IMR-90 (cell line): Measurements from ENCODE around the gene CHGA. TPM values are rescaled to one million over a fixed set of nuclear protein-coding genes. Genes with fewer than 3 reads are reported as not detected.

Source experiments
- ATAC-seq: fragments of 200-7000 bp; cut with Tn5 transposase; 2 replicates; pipeline ENCODE4 v1.9.1; 2020; ENCODE audit warnings: low read depth, mild to moderate bottlenecking, moderate library complexity
- BruUV-seq: library from RNA; stranded (reverse); fragments of 400-500 nt; replicated peaks from 2 replicates; lab custom pipeline; 2021; lab: Mats Ljungman, UMichigan
- CTCF ChIA-PET: fragments of 300-600 bp; formaldehyde crosslinking; extraction: SDS; loops from one replicate; lab custom pipeline; 2021; ENCODE audit warnings: antibody characterized with exemption; lab: Yijun Ruan, JAX
- POLR2A ChIA-PET: fragments of 300-600 bp; sonication (Branson Sonifier 250); formaldehyde crosslinking; loops from one replicate; lab custom pipeline; 2022; ENCODE audit warnings: antibody characterized with exemption; ENCODE audit not compliant: unreplicated experiment; lab: Charles Lee
- DNase-seq: peaks from one replicate; pipeline ENCODE4 v3.0.0; 2013
- H2AFZ ChIP-seq: replicated peaks from 2 replicates; pipeline ENCODE3; 2013; ENCODE audit warnings: low read length, mild to moderate bottlenecking; ENCODE audit not compliant: poor library complexity
- H2AK5ac ChIP-seq: 2 replicates; pipeline ENCODE4 v1.6.1; 2013; ENCODE audit warnings: low read depth, low read length, inconsistent platforms
- H2AK9ac ChIP-seq: replicated peaks from 2 replicates; pipeline ENCODE3; 2013; ENCODE audit warnings: mild to moderate bottlenecking, low read depth, low read length, moderate library complexity; ENCODE audit not compliant: poor library complexity
- H2BK120ac ChIP-seq: 2 replicates; pipeline ENCODE4 v1.6.1; 2013; ENCODE audit warnings: low read depth, low read length, inconsistent platforms
- H2BK15ac ChIP-seq: 3 replicates; pipeline ENCODE4 v1.6.1; 2013; ENCODE audit warnings: low read depth, low read length, inconsistent platforms
- H2BK20ac ChIP-seq: 2 replicates; pipeline ENCODE4 v1.6.1; 2013; ENCODE audit warnings: low read depth, mild to moderate bottlenecking, inconsistent platforms, low read length, moderate library complexity
- H2BK5ac ChIP-seq: 2 replicates; pipeline ENCODE4 v1.6.1; 2013; ENCODE audit warnings: mild to moderate bottlenecking, low read depth, low read length, inconsistent platforms; ENCODE audit not compliant: poor library complexity, severe bottlenecking
- H3K14ac ChIP-seq: replicated peaks from 2 replicates; pipeline ENCODE4 v1.6.1; 2013; ENCODE audit warnings: low read depth, low read length, inconsistent platforms
- H3K18ac ChIP-seq: 2 replicates; pipeline ENCODE4 v1.6.1; 2013; ENCODE audit warnings: low read depth, low read length, control low read depth
- H3K23ac ChIP-seq: 2 replicates; pipeline ENCODE4 v1.6.1; 2013; ENCODE audit warnings: low read depth, low read length, inconsistent platforms
- H3K27ac ChIP-seq: 2 replicates; pipeline ENCODE4 v1.5.1; 2013; ENCODE audit warnings: mild to moderate bottlenecking, control low read depth, low read length; ENCODE audit not compliant: insufficient read depth
- H3K27me3 ChIP-seq: 2 replicates; pipeline ENCODE4 v1.6.1; 2013; ENCODE audit warnings: low read length; ENCODE audit not compliant: control insufficient read depth, insufficient read depth
- H3K36me3 ChIP-seq: 2 replicates; pipeline ENCODE4 v1.6.1; 2013; ENCODE audit warnings: low read length, mixed read lengths; ENCODE audit not compliant: control insufficient read depth, insufficient read depth
- H3K4ac ChIP-seq: 2 replicates; pipeline ENCODE4 v1.6.1; 2013; ENCODE audit warnings: low read depth, low read length, inconsistent platforms
- H3K4me1 ChIP-seq: 2 replicates; pipeline ENCODE4 v1.6.1; 2013; ENCODE audit warnings: low read length, mixed read lengths; ENCODE audit not compliant: control insufficient read depth, insufficient read depth
- H3K4me2 ChIP-seq: 2 replicates; pipeline ENCODE4 v1.6.1; 2013; ENCODE audit warnings: low read depth, mild to moderate bottlenecking, control low read depth, low read length, moderate library complexity
- H3K4me3 ChIP-seq: 2 replicates; pipeline ENCODE4 v1.5.1; 2013; ENCODE audit warnings: low read depth, mild to moderate bottlenecking, control low read depth, low read length, moderate library complexity; ENCODE audit not compliant: insufficient read depth
- H3K56ac ChIP-seq: 2 replicates; pipeline ENCODE4 v1.6.1; 2013; ENCODE audit warnings: low read length, inconsistent platforms; ENCODE audit not compliant: insufficient read depth; ENCODE audit errors: extremely low read depth
- H3K79me1 ChIP-seq, 2 experiments: 2 replicates each; pipeline ENCODE4 v1.6.1; 2013; ENCODE audit warnings: low read length in 2 of 2, inconsistent platforms in 1 of 2, low read depth in 1 of 2
- H3K9ac ChIP-seq: 2 replicates; pipeline ENCODE4 v1.6.1; 2013; ENCODE audit warnings: low read depth, low read length, control low read depth
- H3K9me1 ChIP-seq: 2 replicates; pipeline ENCODE4 v1.6.1; 2013; ENCODE audit warnings: low read length, inconsistent platforms; ENCODE audit not compliant: insufficient read depth
- H3K9me3 ChIP-seq: 2 replicates; pipeline ENCODE4 v1.6.1; 2013; ENCODE audit warnings: low read length; ENCODE audit not compliant: control insufficient read depth, insufficient read depth
- H4K20me1 ChIP-seq: 2 replicates; pipeline ENCODE4 v1.6.1; 2013; ENCODE audit warnings: low read length, inconsistent platforms; ENCODE audit not compliant: insufficient read depth
- H4K5ac ChIP-seq: 2 replicates; pipeline ENCODE4 v1.6.1; 2013; ENCODE audit warnings: mild to moderate bottlenecking, low read depth, low read length, control low read depth
- H4K8ac ChIP-seq, 2 experiments: 2 replicates each; pipeline ENCODE4 v1.6.1; 2013; ENCODE audit warnings: low read depth in 2 of 2, low read length in 2 of 2, control low read depth in 1 of 2, inconsistent platforms in 1 of 2
- H4K91ac ChIP-seq: 2 replicates; pipeline ENCODE4 v1.6.1; 2013; ENCODE audit warnings: low read depth, low read length, inconsistent platforms; ENCODE audit not compliant: insufficient read depth
- MAFK ChIP-seq: IDR thresholded peaks from 2 replicates; pipeline ENCODE4 v1.6.1; 2012; ENCODE audit warnings: low read depth, low read length, improper control_type of control experiment
- MAZ ChIP-seq: IDR thresholded peaks from 2 replicates; pipeline ENCODE4 v1.6.1; 2012; ENCODE audit warnings: low read depth, mild to moderate bottlenecking, low read length, improper control_type of control experiment, moderate library complexity, borderline replicate concordance
- NFE2L2 ChIP-seq: fragments of 150-350 bp; IDR thresholded peaks from 2 replicates; pipeline ENCODE4 v1.6.1; 2016; ENCODE audit warnings: low read depth, mild to moderate bottlenecking, low read length
- POLR2A ChIP-seq: IDR thresholded peaks from 2 replicates; pipeline ENCODE4 v1.6.1; 2012; ENCODE audit warnings: mild to moderate bottlenecking, low read depth, low read length
- WGBS, 2 experiments: methylation state at CpG; one replicate each; pipeline versions ENCODE4 v1.1.5 to v1.1.7; 2013; ENCODE audit warnings: missing lambda C conversion rate in 2 of 2; ENCODE audit not compliant: insufficient read length in 1 of 2; ENCODE audit errors: extremely low coverage in 2 of 2; 5-methylcytosine and 5-hydroxymethylcytosine counted together
- dilution Hi-C: fragments of 300-500 bp; cut with HindIII; formaldehyde crosslinking; loops from one replicate; pipeline ENCODE4 v1.14.3; 2018; ENCODE audit warnings: low sequenced_read_pairs; ENCODE audit not compliant: unreplicated experiment
- in situ Hi-C: fragments of 300-500 bp; cut with MboI; formaldehyde crosslinking; loops from 3 replicates; pipeline ENCODE4 v1.14.3; 2019; ENCODE audit warnings: low sequenced_read_pairs, inconsistent platforms, mixed read lengths
- intact Hi-C: fragments of 100-400 bp; cut with micrococcal nuclease; formaldehyde crosslinking; loops from 2 replicates; pipeline ENCODE4 v1.10.0; 2022
- polyA plus RNA-seq, 3 experiments: library from polyadenylated mRNA; depleted of rRNA; stranded (reverse); fragments of >200 nt; gene quantifications; 2 replicates each; pipeline ENCODE4 v1.2.3, GENCODE V29; 2012; ENCODE audit warnings: low replicate concordance in 1 of 3
- total RNA-seq: library from RNA; depleted of rRNA; stranded (reverse); fragments of >200 nt; gene quantifications from 2 replicates; pipeline ENCODE4 v1.2.3, GENCODE V29; 2012

CHGA gene
- total and polyA plus RNA-seq, 2 of the 4 experiments (the other 2 are of a cell fraction), result not detected

DNA sequence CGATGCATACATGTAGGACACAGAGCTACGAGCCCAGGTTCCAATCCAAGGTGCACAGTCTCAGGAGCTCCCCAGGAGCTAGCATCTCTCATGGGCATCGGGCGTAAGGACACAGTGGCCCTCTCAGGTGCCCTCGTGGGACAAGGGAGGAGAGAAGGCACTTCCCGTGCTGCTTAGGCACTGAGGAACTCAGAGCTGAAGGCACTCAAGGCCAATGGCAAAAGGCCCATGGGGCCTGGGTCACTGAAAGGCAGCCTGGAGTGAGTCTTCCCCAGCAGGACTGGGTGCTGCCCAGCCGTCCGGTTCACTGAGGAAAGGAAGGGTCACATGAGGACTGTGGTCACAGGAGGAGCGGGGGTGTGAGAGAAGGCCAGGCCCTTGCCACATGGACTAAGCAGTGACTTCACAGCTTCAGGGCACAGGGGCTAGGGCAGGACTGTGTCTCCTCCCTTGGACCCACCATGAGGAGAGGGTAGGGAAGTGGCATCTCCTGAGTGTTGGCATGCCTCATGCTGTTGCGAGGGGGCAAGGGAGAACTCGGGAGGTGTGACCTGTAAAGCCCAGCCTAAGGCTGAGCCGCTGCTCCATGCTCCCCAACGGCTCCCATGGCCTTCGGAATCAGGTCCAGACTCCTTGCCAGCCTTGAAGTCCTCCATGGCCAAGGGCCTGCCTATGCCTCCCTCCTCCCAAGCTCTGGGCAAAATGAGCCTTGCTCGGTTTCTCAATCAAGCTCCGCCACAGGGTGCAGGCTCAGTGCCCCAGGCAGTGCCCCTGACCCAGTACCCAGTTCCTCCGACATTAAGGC, 51.8 kb downstream of the CHGA start:
- Histone ChIP-seq H3K4me2 (no peak overlapping the region), H3K23ac (no peak overlapping the region), H3K9ac (no peak overlapping the region), H3K9me1 (no peaks in the 10 kb centered on the region), H2BK20ac (no peak overlapping the region), H3K79me1 (no peaks in the 10 kb centered on the region), H3K14ac (no peak overlapping the region), H4K91ac (no peak overlapping the region), H3K4ac (no peak overlapping the region), H3K4me3 (no peak overlapping the region), H3K27me3 (peaks cover 2% of the 10 kb centered on the region; the same call in 1 of the 2 replicates), H3K18ac (no peak overlapping the region), H2BK120ac (no peak overlapping the region), H3K9me3 (peaks cover 12% of the 10 kb centered on the region; the same call in 1 of the 2 replicates), H4K5ac (no peak overlapping the region), H3K27ac (no peak overlapping the region), H2BK15ac (no peak overlapping the region), H3K56ac (no peak overlapping the region), H2AK9ac (no peak overlapping the region), H3K36me3 (no peaks in the 10 kb centered on the region), H2BK5ac (no peak overlapping the region), H3K4me1 (no peaks in the 10 kb centered on the region; the same call in 1 of the 2 replicates), H2AFZ (no peak overlapping the region), H4K20me1 (no peaks in the 10 kb centered on the region), H4K8ac (no peak overlapping the region), H2AK5ac (no peak overlapping the region)
- WGBS, 2 experiments, result 86% methylated on average over 8 of the region's 17 CpGs; no CpG with 5 or more reads in 1 of the 2 experiments
- TF ChIP-seq POLR2A (no peak), MAFK (no peak), MAZ (no peak), NFE2L2 (no peak)
- POLR2A ChIA-PET, result no interaction called here
- intact Hi-C loops (no loop called here), in situ Hi-C loops (no loop called here), dilution Hi-C loops (no loop called here)
- BruUV-seq, result no TSS peak
- CTCF ChIA-PET, result no interaction called here
- ATAC-seq, result no peak
- DNase-seq, result no peak
